ENCODE measurements around the gene RAVER2.

DNA sequence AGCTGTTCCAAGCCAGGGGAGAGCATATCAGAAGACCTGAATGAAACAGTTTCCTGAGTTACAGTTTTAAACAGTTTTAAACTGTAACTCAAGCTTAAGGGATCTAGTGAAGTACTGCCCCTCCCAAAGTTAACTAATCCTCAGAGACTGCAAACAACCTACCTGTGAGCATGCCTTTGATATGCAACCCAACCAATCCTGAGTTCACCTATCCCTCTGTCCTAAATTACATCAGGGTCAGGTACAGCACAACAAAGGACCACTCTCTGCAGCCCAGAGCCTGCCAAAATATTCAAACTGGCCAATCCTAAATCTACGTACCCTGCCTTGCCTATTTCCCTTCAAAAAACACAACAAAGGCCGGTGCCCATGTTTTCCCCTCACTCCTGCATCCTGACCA is 32.8 kb upstream of the RAVER2 start:
- no peak for TF ChIP-seq POLR2A (IDR thresholded peaks at IDR 0.05)
- TF ChIP-seq, protein P1, sequence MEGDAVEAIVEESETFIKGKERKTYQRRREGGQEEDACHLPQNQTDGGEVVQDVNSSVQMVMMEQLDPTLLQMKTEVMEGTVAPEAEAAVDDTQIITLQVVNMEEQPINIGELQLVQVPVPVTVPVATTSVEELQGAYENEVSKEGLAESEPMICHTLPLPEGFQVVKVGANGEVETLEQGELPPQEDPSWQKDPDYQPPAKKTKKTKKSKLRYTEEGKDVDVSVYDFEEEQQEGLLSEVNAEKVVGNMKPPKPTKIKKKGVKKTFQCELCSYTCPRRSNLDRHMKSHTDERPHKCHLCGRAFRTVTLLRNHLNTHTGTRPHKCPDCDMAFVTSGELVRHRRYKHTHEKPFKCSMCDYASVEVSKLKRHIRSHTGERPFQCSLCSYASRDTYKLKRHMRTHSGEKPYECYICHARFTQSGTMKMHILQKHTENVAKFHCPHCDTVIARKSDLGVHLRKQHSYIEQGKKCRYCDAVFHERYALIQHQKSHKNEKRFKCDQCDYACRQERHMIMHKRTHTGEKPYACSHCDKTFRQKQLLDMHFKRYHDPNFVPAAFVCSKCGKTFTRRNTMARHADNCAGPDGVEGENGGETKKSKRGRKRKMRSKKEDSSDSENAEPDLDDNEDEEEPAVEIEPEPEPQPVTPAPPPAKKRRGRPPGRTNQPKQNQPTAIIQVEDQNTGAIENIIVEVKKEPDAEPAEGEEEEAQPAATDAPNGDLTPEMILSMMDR (IDR thresholded peaks at IDR 0.05): no peak

Data from testis (tissue), 2 donors.